ENCODE data around the gene CCDC192. TPM values are rescaled to one million over a fixed set of nuclear protein-coding genes. Genes with fewer than 3 reads are reported as not detected.

Gene CCDC192
- total and polyA plus RNA-seq, 2 donors (not counting 3 experiments of a cell fraction or from before 2014, with no cell fraction given): not detected

DNA sequence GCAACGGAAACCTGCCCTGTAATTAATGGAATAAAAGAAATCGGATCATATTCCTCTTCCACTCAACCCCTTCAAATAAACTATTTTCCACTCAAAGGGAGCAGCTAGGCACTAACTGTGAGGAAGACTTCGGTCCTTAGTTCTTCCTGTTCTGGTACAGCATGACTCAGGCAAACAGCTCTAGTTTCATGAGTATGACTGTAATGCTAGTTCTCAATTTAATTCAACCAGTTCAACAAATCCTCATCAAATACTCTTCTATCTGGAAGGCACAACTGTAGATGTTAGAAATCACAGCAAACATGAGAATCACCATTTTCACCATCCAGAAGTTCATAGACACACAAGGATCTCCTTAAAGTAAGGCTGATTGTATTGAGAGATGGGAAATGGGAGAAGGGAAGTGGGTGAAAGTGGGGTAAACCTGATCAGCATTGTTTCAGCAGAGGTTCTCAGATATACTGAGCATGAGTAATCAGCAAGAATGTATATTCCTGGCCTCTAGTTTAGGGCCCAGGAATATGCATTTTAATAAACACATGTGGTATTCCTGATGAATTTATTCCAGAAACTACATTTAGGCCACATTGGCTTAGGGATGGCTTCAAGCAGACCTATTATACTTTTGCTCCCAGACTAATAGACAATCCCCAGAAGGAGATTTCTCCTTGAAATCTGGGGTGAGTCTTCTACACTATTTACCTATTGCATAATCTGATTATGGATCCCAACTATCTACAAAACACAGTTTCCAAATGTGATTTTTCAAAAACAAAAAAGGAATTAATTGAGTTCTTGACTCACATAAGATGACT is 239.3 kb downstream of the CCDC192 start:
- Histone ChIP-seq H3K9me3 (replicated peaks; ENCODE audit: control insufficient read depth, insufficient read depth, low read length) (no peaks in the 10 kb centered on the region), H3K79me2 (ENCODE audit: control insufficient read depth, insufficient read depth, low read length) (no peaks in the 10 kb centered on the region), H3K36me3 (ENCODE audit: control insufficient read depth in 2 of 2, extremely low read depth in 1 of 2, insufficient read depth in 2 of 2, low read length in 2 of 2) (no peaks in the 10 kb centered on the region), H2AFZ (ENCODE audit: low read depth, low read length) (peak overlapping the region; percentile 30), H3K27ac (ENCODE audit: insufficient read depth, low read depth, low read length) (no peak overlapping the region), H3K4me2 (ENCODE audit: insufficient read depth, low read length) (no peak overlapping the region), H3K27me3 (ENCODE audit: control insufficient read depth in 2 of 2, insufficient read depth in 2 of 2, low read length in 2 of 2) (no peaks in the 10 kb centered on the region), H3K9me1 (replicated peaks; ENCODE audit: control insufficient read depth, extremely low read depth, insufficient read depth, low read length) (no peaks in the 10 kb centered on the region), H4K20me1 (replicated peaks; ENCODE audit: control insufficient read depth, extremely low read depth, insufficient read depth, low read length) (no peaks in the 10 kb centered on the region), H3K4me1 (ENCODE audit: control insufficient read depth, extremely low read depth, insufficient read depth, low read length) (peaks cover 8% of the 10 kb centered on the region), H3K9ac (replicated peaks; ENCODE audit: extremely low read depth, insufficient read depth, low read length) (no peak overlapping the region), H3K4me3 (replicated peaks in 1 of 3; ENCODE audit: insufficient read depth in 1 of 3, low read depth in 1 of 3, low read length in 3 of 3) (no peak overlapping the region)
- peak; percentile 52 for FAIRE-seq
- peak; percentile 24 for TF ChIP-seq FOS (IDR thresholded peaks at IDR 0.05; ENCODE audit: borderline replicate concordance, insufficient read depth, low read length)
- TF ChIP-seq POLR2AphosphoS5 (IDR thresholded peaks at IDR 0.05; ENCODE audit: insufficient read depth, low read depth, low read length): no peak
- dilution Hi-C loops (cut with MboI; ENCODE audit: extremely low pct_ligation_motif_present, low sequenced_read_pairs): no loop called here
- BruUV-seq (replicated peaks): no TSS peak
- intact Hi-C loops (cut with micrococcal nuclease): loop anchor here (1.0 kb wide), 1 partner anchor 17 kb away; no protein-coding TSS in a partner anchor
- peak; percentile 39 for DNase-seq (ENCODE audit: low read depth, low spot score)
- POLR2A ChIA-PET: no interaction called here
- CTCF ChIA-PET: interaction anchor here (0.8 to 1.0 kb wide), 2 partner anchors 17 to 85 kb away, joined by 3 read pairs; no protein-coding TSS in a partner anchor

GRCh38 chr5:127943061-127943371 is 239.8 kb downstream of the CCDC192 start:
- TF ChIP-seq GATA2 (IDR thresholded peaks at IDR 0.05; ENCODE audit: insufficient read depth, insufficient read length, low read depth, low read length): no peak
- TF ChIP-seq POLR2AphosphoS5 (IDR thresholded peaks at IDR 0.05; ENCODE audit: insufficient read depth, low read depth, low read length): no peak
- Histone ChIP-seq H3K79me2 (ENCODE audit: control insufficient read depth, insufficient read depth, low read length) (no peaks in the 10 kb centered on the region), H3K9me1 (replicated peaks; ENCODE audit: control insufficient read depth, extremely low read depth, insufficient read depth, low read length) (no peaks in the 10 kb centered on the region), H3K27me3 (ENCODE audit: control insufficient read depth in 2 of 2, insufficient read depth in 2 of 2, low read length in 2 of 2) (no peaks in the 10 kb centered on the region), H2AFZ (ENCODE audit: low read depth, low read length) (no peak overlapping the region), H3K27ac (ENCODE audit: insufficient read depth, low read depth, low read length) (no peak overlapping the region), H3K36me3 (ENCODE audit: control insufficient read depth in 2 of 2, extremely low read depth in 1 of 2, insufficient read depth in 2 of 2, low read length in 2 of 2) (no peaks in the 10 kb centered on the region), H3K9me3 (replicated peaks; ENCODE audit: control insufficient read depth, insufficient read depth, low read length) (no peaks in the 10 kb centered on the region), H3K4me1 (ENCODE audit: control insufficient read depth, extremely low read depth, insufficient read depth, low read length) (peaks cover 8% of the 10 kb centered on the region), H3K4me2 (ENCODE audit: insufficient read depth, low read length) (no peak overlapping the region), H3K4me3 (replicated peaks in 1 of 3; ENCODE audit: insufficient read depth in 1 of 3, low read depth in 1 of 3, low read length in 3 of 3) (no peak overlapping the region), H4K20me1 (replicated peaks; ENCODE audit: control insufficient read depth, extremely low read depth, insufficient read depth, low read length) (no peaks in the 10 kb centered on the region), H3K9ac (replicated peaks; ENCODE audit: extremely low read depth, insufficient read depth, low read length) (no peak overlapping the region)
- ChIA-PET CTCF (no interaction called here), POLR2A (no interaction called here)
- dilution Hi-C loops (cut with MboI; ENCODE audit: extremely low pct_ligation_motif_present, low sequenced_read_pairs) (no loop called here), intact Hi-C loops (cut with micrococcal nuclease) (no loop called here)
- FAIRE-seq (no peak), DNase-seq (ENCODE audit: low read depth, low spot score) (no peak)
- no TSS peak for BruUV-seq (replicated peaks)

All from endothelial cell of umbilical vein (primary cell).